Kidney (tissue), 14 donors: ENCODE results near the gene RNF145. TPM values are rescaled to one million over a fixed set of nuclear protein-coding genes. Genes with fewer than 3 reads are reported as not detected.

Experiments
- DNase-seq, 5 donors: peaks; one replicate each; pipeline ENCODE4 v3.0.0-alpha.2; 2013 to 2020
- FAIRE-seq: peaks from 2 replicates; lab custom pipeline; 2012; peaks lifted over from hg19 to GRCh38; lab: Jason Lieb, UNC
- H3K27ac ChIP-seq, 2 donors: one replicate each; pipeline ENCODE4 v1.7.0; 2013; ENCODE audit warnings: low read depth in 2 of 2, low read length in 2 of 2, inconsistent platforms in 1 of 2
- H3K27me3 ChIP-seq: one replicate; pipeline ENCODE4 v1.7.1; 2013; ENCODE audit warnings: low read length, inconsistent platforms; ENCODE audit not compliant: control insufficient read depth, insufficient read depth
- H3K36me3 ChIP-seq, 3 donors: one replicate each; pipeline versions ENCODE4 v1.7.0 to v1.7.1; 2013; ENCODE audit warnings: low read length in 3 of 3, control low read depth in 1 of 3, inconsistent platforms in 1 of 3; ENCODE audit not compliant: insufficient read depth in 3 of 3, control insufficient read depth in 2 of 3
- H3K4me1 ChIP-seq, 3 donors: one replicate each; pipeline versions ENCODE4 v1.7.0 to v1.7.1; 2013; ENCODE audit warnings: low read length in 3 of 3, inconsistent platforms in 1 of 3, low read depth in 1 of 3; ENCODE audit not compliant: control insufficient read depth in 2 of 3, insufficient read depth in 2 of 3
- H3K4me3 ChIP-seq, 3 donors: one replicate each; pipeline versions ENCODE4 v1.7.0 to v1.8.1; 2013; ENCODE audit warnings: low read length in 3 of 3, control low read depth in 1 of 3, inconsistent platforms in 1 of 3
- H3K9ac ChIP-seq, 3 donors: one replicate each; pipeline versions ENCODE4 v1.7.0 to v1.7.1; 2013; ENCODE audit warnings: low read length in 3 of 3, control low read depth in 1 of 3, inconsistent platforms in 1 of 3
- H3K9me3 ChIP-seq, 3 donors: one replicate each; pipeline versions ENCODE4 v1.7.0 to v1.7.1; 2013; ENCODE audit warnings: low read length in 3 of 3, control low read depth in 1 of 3, inconsistent platforms in 1 of 3; ENCODE audit not compliant: control insufficient read depth in 2 of 3, insufficient read depth in 1 of 3
- intact Hi-C: fragments of 100-400 bp; cut with DNase I; formaldehyde crosslinking; loops from one replicate; pipeline ENCODE4 v1.11.1; 2022
- polyA plus RNA-seq: library from polyadenylated mRNA; stranded (reverse); fragments of 350-450 nt; fragmentation: Illumina TruSeq; extraction: RNeasy Lipid Tissue Mini Kit (QIAGEN cat#74804); gene quantifications from one replicate; pipeline ENCODE4 v1.2.3, GENCODE V29; 2014; ENCODE audit warnings: low read depth, low replicate concordance; ENCODE audit not compliant: insufficient read depth
- total RNA-seq: library from RNA; stranded (reverse); fragmentation: NEBNext Ultra II Directional; extraction: Animal tissue kit (Norgen Biotek cat#: 25700); gene quantifications from one replicate; pipeline ENCODE4 v1.2.1, GENCODE V29; 2021
- TF ChIP-seq, protein P1 (sequence below): IDR thresholded peaks from 3 replicates; pipeline ENCODE4 v1.5.1; 2012; ENCODE audit warnings: mild to moderate bottlenecking, moderate library complexity, borderline replicate concordance; ENCODE audit not compliant: insufficient read depth; ENCODE audit errors: extremely low read depth
- donor health status: control.
- donor health status: control.
- donor health status: control.
- donor health status: control.
- donor health status: control.
- donor health status: DM: yes; HTN: yes; CAD: no.
- donor health status: Normal renal cell carcinoma (clear cell type).

Gene RNF145
- total and polyA plus RNA-seq, 2 donors from 2014 or later = 29.6 to 66.5 TPM

DNA sequence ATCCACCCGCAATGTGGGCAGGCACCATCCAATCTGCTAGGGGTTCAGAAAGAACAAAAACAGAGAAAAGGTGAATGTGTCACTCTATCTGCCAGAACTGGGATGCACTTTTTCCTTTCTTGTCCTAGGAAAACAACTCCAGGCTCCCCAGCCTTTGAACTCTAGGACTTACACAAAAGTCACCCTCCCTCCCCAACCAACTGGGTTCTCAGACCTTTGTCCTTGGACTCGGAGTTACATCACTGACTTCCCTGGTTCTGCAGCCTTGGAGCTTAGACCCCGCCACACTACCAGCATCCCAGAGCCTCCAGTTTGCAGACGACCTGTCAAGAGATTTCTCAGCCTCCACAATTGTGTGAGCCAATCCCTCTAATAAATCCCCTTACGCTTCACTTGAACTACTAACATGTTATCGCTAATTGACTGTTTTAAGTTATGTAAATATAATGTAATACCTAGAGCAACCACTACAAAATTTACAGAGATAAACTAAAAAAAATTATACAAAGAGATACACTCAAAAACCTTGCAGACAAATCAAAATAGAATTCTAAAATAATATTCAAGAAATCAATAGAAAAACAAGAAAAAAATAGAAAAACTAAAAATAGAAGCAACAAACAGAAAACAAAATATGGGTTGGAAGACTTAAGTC is 48.4 kb upstream of the RNF145 start:
- H3K4me1 ChIP-seq = peaks cover 0 to 3% (median 0%) of the 10 kb centered on the region in 3 donors
- no peak for DNase-seq
- FAIRE-seq = no peak
- H3K27ac ChIP-seq = no peak overlapping the region
- H3K36me3 ChIP-seq = no peaks in the 10 kb centered on the region
- no peak overlapping the region for H3K4me3 ChIP-seq
- H3K27me3 ChIP-seq = peaks cover 2% of the 10 kb centered on the region
- H3K9me3 ChIP-seq = no peaks in the 10 kb centered on the region
- no peak overlapping the region for H3K9ac ChIP-seq
- TF ChIP-seq, protein P1, sequence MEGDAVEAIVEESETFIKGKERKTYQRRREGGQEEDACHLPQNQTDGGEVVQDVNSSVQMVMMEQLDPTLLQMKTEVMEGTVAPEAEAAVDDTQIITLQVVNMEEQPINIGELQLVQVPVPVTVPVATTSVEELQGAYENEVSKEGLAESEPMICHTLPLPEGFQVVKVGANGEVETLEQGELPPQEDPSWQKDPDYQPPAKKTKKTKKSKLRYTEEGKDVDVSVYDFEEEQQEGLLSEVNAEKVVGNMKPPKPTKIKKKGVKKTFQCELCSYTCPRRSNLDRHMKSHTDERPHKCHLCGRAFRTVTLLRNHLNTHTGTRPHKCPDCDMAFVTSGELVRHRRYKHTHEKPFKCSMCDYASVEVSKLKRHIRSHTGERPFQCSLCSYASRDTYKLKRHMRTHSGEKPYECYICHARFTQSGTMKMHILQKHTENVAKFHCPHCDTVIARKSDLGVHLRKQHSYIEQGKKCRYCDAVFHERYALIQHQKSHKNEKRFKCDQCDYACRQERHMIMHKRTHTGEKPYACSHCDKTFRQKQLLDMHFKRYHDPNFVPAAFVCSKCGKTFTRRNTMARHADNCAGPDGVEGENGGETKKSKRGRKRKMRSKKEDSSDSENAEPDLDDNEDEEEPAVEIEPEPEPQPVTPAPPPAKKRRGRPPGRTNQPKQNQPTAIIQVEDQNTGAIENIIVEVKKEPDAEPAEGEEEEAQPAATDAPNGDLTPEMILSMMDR = no peak
- intact Hi-C loops = no loop called here

DNA sequence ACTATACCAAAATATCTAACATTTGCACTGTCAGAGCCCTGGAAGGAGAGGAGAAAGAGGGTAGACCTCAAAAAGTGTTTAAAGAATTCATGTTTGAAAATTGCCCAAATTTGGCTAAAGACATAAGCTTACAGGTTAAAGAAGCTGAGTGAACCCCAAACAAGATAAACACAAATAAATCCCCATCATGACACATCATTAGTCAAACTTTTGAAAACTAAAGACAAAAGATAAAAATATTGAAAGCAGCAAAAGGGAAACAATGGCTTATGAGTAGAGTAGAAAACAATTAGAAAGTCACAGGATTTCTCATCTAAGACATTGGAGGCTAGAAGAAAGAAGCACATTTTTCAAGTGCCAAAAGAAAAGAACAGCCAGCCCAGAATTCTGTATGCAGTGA is 47.7 kb upstream of the RNF145 start:
- Histone ChIP-seq H3K36me3 (no peaks in the 10 kb centered on the region), H3K4me1 (no peaks in the 10 kb centered on the region), H3K4me3 (no peak overlapping the region), H3K27me3 (peaks cover 2% of the 10 kb centered on the region), H3K27ac (no peak overlapping the region), H3K9me3 (no peaks in the 10 kb centered on the region), H3K9ac (no peak overlapping the region)
- no peak for FAIRE-seq
- no peak for DNase-seq
- TF ChIP-seq, protein P1 = no peak
- intact Hi-C loops = no loop called here

DNA sequence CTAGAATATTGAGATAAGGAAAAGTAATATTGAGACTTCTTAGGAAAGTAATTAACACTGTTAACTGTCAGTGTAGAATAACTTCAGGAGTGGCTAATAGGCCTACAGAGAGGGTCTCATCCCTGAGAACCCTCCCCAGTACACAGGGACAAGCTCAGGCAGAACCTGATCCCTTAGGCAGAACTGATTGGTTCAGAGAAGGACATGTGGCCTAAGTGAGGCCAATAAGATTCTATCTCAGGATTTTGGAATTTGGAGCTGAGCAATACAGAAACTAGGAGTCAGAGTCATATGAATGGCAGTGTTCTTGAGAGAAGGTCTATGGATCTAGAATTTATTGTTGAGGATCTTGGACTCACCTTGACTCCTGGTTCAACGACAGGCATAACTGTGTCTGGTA is 42.8 kb upstream of the RNF145 start:
- H3K27ac ChIP-seq = no peak overlapping the region
- no peaks in the 10 kb centered on the region for H3K4me1 ChIP-seq
- no peak for DNase-seq
- intact Hi-C loops = no loop called here
- no peaks in the 10 kb centered on the region for H3K9me3 ChIP-seq
- FAIRE-seq = no peak
- H3K9ac ChIP-seq = no peak overlapping the region
- H3K4me3 ChIP-seq = no peak overlapping the region
- TF ChIP-seq, protein P1 = no peak
- no peaks in the 10 kb centered on the region for H3K36me3 ChIP-seq
- H3K27me3 ChIP-seq = no peaks in the 10 kb centered on the region

DNA sequence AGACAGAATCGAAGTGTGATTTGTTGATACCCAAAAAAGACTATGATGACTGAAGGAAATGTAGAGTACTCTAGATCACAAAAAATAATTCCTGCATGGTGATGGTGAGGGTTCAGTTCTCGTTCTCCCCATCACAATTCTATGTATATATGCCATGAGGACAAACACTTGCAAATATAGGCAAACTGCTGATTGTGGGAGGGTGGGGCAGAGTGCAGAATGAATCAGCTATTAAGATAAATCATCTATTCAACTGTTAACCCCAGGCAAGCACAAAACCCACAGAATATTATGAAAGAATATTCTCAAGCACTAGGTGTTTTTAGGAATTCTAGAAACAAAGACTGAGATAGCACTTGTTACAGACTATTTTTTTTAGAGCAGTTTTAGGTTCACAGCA is 39.8 kb upstream of the RNF145 start:
- no peaks in the 10 kb centered on the region for H3K36me3 ChIP-seq
- no peaks in the 10 kb centered on the region for H3K4me1 ChIP-seq
- FAIRE-seq (no peak), DNase-seq (no peak)
- intact Hi-C loops = no loop called here
- no peak overlapping the region for H3K4me3 ChIP-seq
- no peak overlapping the region for H3K27ac ChIP-seq
- no peaks in the 10 kb centered on the region for H3K9me3 ChIP-seq
- peaks cover 3% of the 10 kb centered on the region for H3K27me3 ChIP-seq
- TF ChIP-seq, protein P1 = no peak
- H3K9ac ChIP-seq = no peak overlapping the region
